H1 (cell line): Measurements from ENCODE around the gene AP1S1. TPM values are rescaled to one million over a fixed set of nuclear protein-coding genes. Genes with fewer than 3 reads are reported as not detected.

Source experiments
- CTCF ChIA-PET: fragments of 300-600 bp; sonication (Branson Sonifier 250); formaldehyde crosslinking; loops from one replicate; lab custom pipeline; 2021; ENCODE audit not compliant: partially characterized antibody; lab: Charles Lee
- POLR2A ChIA-PET: fragments of 300-600 bp; sonication (Branson Sonifier 250); formaldehyde crosslinking; loops from one replicate; lab custom pipeline; 2021; ENCODE audit warnings: inconsistent platforms; ENCODE audit not compliant: partially characterized antibody; lab: Charles Lee
- DNase-seq, 2 experiments: peaks; one replicate each; pipeline versions ENCODE4 v3.0.0 to v3.0.0-alpha.2; 2010 to 2022; ENCODE audit warnings: low spot score in 2 of 2, low read depth in 1 of 2, mixed read lengths in 1 of 2
- FAIRE-seq: peaks from 2 replicates; lab custom pipeline; 2011; peaks lifted over from hg19 to GRCh38; lab: Jason Lieb, UNC
- H2AFZ ChIP-seq: 2 replicates; pipeline ENCODE4 v1.8.1; 2012; ENCODE audit warnings: low read length, inconsistent platforms
- H2AK5ac ChIP-seq: 2 replicates; pipeline ENCODE4 v1.6.1; 2013; ENCODE audit warnings: low read depth, low read length
- H2BK120ac ChIP-seq: replicated peaks from 2 replicates; pipeline ENCODE3; 2013; ENCODE audit warnings: low read depth, low read length, inconsistent platforms
- H2BK12ac ChIP-seq: 2 replicates; pipeline ENCODE4 v1.6.1; 2013; ENCODE audit warnings: low read depth, low read length
- H2BK15ac ChIP-seq: 2 replicates; pipeline ENCODE4 v1.6.1; 2013; ENCODE audit warnings: low read length
- H2BK20ac ChIP-seq: 2 replicates; pipeline ENCODE4 v1.6.1; 2013; ENCODE audit warnings: low read length
- H2BK5ac ChIP-seq: 2 replicates; pipeline ENCODE4 v1.6.1; 2013; ENCODE audit warnings: low read depth, low read length
- H3K14ac ChIP-seq: 2 replicates; pipeline ENCODE4 v1.6.1; 2013; ENCODE audit warnings: inconsistent platforms; ENCODE audit not compliant: insufficient read length
- H3K18ac ChIP-seq: 2 replicates; pipeline ENCODE4 v1.6.1; 2013; ENCODE audit warnings: low read length; ENCODE audit errors: extremely low read depth
- H3K23ac ChIP-seq: 2 replicates; pipeline ENCODE4 v1.6.1; 2013; ENCODE audit warnings: inconsistent platforms; ENCODE audit not compliant: insufficient read length
- H3K23me2 ChIP-seq: 2 replicates; pipeline ENCODE4 v1.6.1; 2013; ENCODE audit warnings: low read depth, low read length
- H3K27ac ChIP-seq: 2 replicates; pipeline ENCODE4 v1.6.1; 2011; ENCODE audit warnings: low read depth, low read length, inconsistent platforms
- H3K27me3 ChIP-seq, 4 experiments: replicated peaks in 1 of 4; 1 replicate in 1 of 4; 2 replicates in 3 of 4; pipeline versions ENCODE4 v1.6.1 to v1.8.1; 2011 to 2013; ENCODE audit warnings: low read length in 3 of 4, mild to moderate bottlenecking in 3 of 4, inconsistent platforms in 2 of 4, mixed read lengths in 2 of 4, moderate library complexity in 1 of 4; ENCODE audit not compliant: control insufficient read depth in 3 of 4, insufficient read depth in 3 of 4; ENCODE audit errors: extremely low read depth in 1 of 4
- H3K36me3 ChIP-seq, 4 experiments: 2 replicates each; pipeline versions ENCODE4 v1.6.1 to v1.8.1; 2011 to 2013; ENCODE audit warnings: mild to moderate bottlenecking in 4 of 4, low read length in 3 of 4, moderate library complexity in 2 of 4, control low read depth in 1 of 4, inconsistent platforms in 1 of 4; ENCODE audit not compliant: insufficient read depth in 4 of 4, control insufficient read depth in 2 of 4
- H3K4ac ChIP-seq: replicated peaks from 2 replicates; pipeline ENCODE3; 2013; ENCODE audit warnings: low read length, low read depth, mixed read lengths, inconsistent platforms; ENCODE audit not compliant: insufficient read length
- H3K4me1 ChIP-seq, 4 experiments: replicated peaks in 1 of 4; 1 replicate in 1 of 4; 2 replicates in 3 of 4; pipeline versions ENCODE4 v1.6.1 to v1.8.1; 2011 to 2013; ENCODE audit warnings: low read length in 3 of 4, inconsistent platforms in 2 of 4, mixed read lengths in 1 of 4; ENCODE audit not compliant: insufficient read depth in 4 of 4, control insufficient read depth in 3 of 4
- H3K4me2 ChIP-seq, 2 experiments: 2 replicates each; pipeline versions ENCODE4 v1.6.1 to v1.8.1; 2011 to 2013; ENCODE audit warnings: low read depth in 2 of 2, low read length in 2 of 2, control low read depth in 1 of 2, inconsistent platforms in 1 of 2, mild to moderate bottlenecking in 1 of 2; ENCODE audit not compliant: insufficient read depth in 1 of 2
- H3K4me3 ChIP-seq, 4 experiments: fragments of 200-600, 300-600 bp in 1 of 4; sonication (generic), shearing (Covaris generic), sonication (Bioruptor Twin) in 1 of 4; 2 replicates each; pipeline versions ENCODE4 v1.5.1 to v1.8.1; 2011 to 2016; ENCODE audit warnings: low read length in 4 of 4, low read depth in 3 of 4, control low read depth in 2 of 4, inconsistent platforms in 2 of 4, mild to moderate bottlenecking in 2 of 4, mixed read lengths in 1 of 4, moderate library complexity in 1 of 4; ENCODE audit not compliant: insufficient read depth in 2 of 4; ENCODE audit errors: extremely low read depth in 1 of 4
- H3K56ac ChIP-seq: replicated peaks from 2 replicates; pipeline ENCODE3; 2013; ENCODE audit warnings: low read depth, mild to moderate bottlenecking, mixed read lengths, low read length, inconsistent platforms; ENCODE audit not compliant: insufficient read length
- H3K79me1 ChIP-seq: 2 replicates; pipeline ENCODE4 v1.6.1; 2013; ENCODE audit warnings: low read depth, low read length, control low read depth
- H3K79me2 ChIP-seq, 2 experiments: 2 replicates each; pipeline versions ENCODE4 v1.6.1 to v1.8.1; 2012 to 2013; ENCODE audit warnings: low read length in 2 of 2, mild to moderate bottlenecking in 2 of 2, inconsistent platforms in 1 of 2; ENCODE audit not compliant: insufficient read depth in 2 of 2, control insufficient read depth in 1 of 2
- H3K9ac ChIP-seq, 4 experiments: replicated peaks in 1 of 4; 1 replicate in 1 of 4; 2 replicates in 3 of 4; pipeline versions ENCODE4 v1.6.1 to v1.8.1; 2011 to 2013; ENCODE audit warnings: low read depth in 3 of 4, low read length in 3 of 4, control low read depth in 2 of 4, mild to moderate bottlenecking in 2 of 4, moderate library complexity in 2 of 4, inconsistent platforms in 1 of 4; ENCODE audit errors: extremely low read depth in 1 of 4
- H3K9me3 ChIP-seq, 2 experiments: 2 replicates each; pipeline versions ENCODE4 v1.6.1 to v1.8.1; 2012 to 2013; ENCODE audit warnings: mild to moderate bottlenecking in 2 of 2, moderate library complexity in 2 of 2, control low read depth in 1 of 2, inconsistent platforms in 1 of 2, low read depth in 1 of 2, low read length in 1 of 2, mixed read lengths in 1 of 2; ENCODE audit not compliant: insufficient read depth in 2 of 2
- H4K20me1 ChIP-seq, 2 experiments: replicated peaks in 1 of 2; 2 replicates each; pipeline versions ENCODE3 to v1.8.1; 2011 to 2013; ENCODE audit warnings: inconsistent platforms in 2 of 2, low read length in 2 of 2, mild to moderate bottlenecking in 1 of 2; ENCODE audit not compliant: insufficient read depth in 2 of 2, control insufficient read depth in 1 of 2
- H4K5ac ChIP-seq: 2 replicates; pipeline ENCODE4 v1.6.1; 2013; ENCODE audit warnings: low read length, low read depth, mixed read lengths, inconsistent platforms; ENCODE audit not compliant: insufficient read length
- H4K8ac ChIP-seq: 2 replicates; pipeline ENCODE4 v1.8.0; 2013; ENCODE audit warnings: mild to moderate bottlenecking, moderate library complexity, low read length, inconsistent platforms; ENCODE audit not compliant: insufficient read depth; ENCODE audit errors: extremely low read depth
- H4K91ac ChIP-seq: replicated peaks from 2 replicates; pipeline ENCODE3; 2013; ENCODE audit warnings: low read length, mixed read lengths, inconsistent platforms; ENCODE audit not compliant: insufficient read length
- CBX8 ChIP-seq: fragments of 300-800, 300-1000 bp; sonication (generic); IDR thresholded peaks from 2 replicates; pipeline ENCODE4 v1.7.1; 2016; ENCODE audit warnings: low read depth, low read length, borderline replicate concordance
- GTF2F1 ChIP-seq: IDR thresholded peaks from 2 replicates; pipeline ENCODE4 v1.6.1; 2012; ENCODE audit warnings: low read depth, low read length, improper control_type of control experiment, borderline replicate concordance
- HDAC2 ChIP-seq, 2 experiments: fragments of 300-600 bp in 1 of 2; sonication (generic) in 1 of 2; IDR thresholded peaks; 2 replicates each; pipeline ENCODE4 v1.6.1; 2011 to 2012; ENCODE audit warnings: low read depth in 2 of 2, low read length in 2 of 2, mild to moderate bottlenecking in 2 of 2, moderate library complexity in 2 of 2, borderline replicate concordance in 1 of 2, inconsistent platforms in 1 of 2
- HDAC6 ChIP-seq: IDR thresholded peaks from one replicate; pipeline ENCODE4 v1.7.1; 2012; ENCODE audit warnings: low read depth, mild to moderate bottlenecking, inconsistent platforms, low read length, moderate library complexity
- MAX ChIP-seq: IDR thresholded peaks from 2 replicates; pipeline ENCODE4 v1.6.1; 2012; ENCODE audit warnings: inconsistent platforms
- NANOG ChIP-seq: IDR thresholded peaks from 2 replicates; pipeline ENCODE4 v1.6.1; 2011; ENCODE audit warnings: low read length, low read depth, mild to moderate bottlenecking, inconsistent platforms; ENCODE audit not compliant: insufficient read depth, poor library complexity, severe bottlenecking
- NRF1 ChIP-seq: IDR thresholded peaks from 2 replicates; pipeline ENCODE4 v1.6.1; 2011; ENCODE audit warnings: mild to moderate bottlenecking, low read depth, low read length, improper control_type of control experiment
- POU5F1 ChIP-seq: IDR thresholded peaks from 2 replicates; pipeline ENCODE4 v1.6.1; 2011; ENCODE audit warnings: low read depth, mild to moderate bottlenecking, low read length, moderate library complexity
- RAD21 ChIP-seq, 2 experiments: IDR thresholded peaks in 1 of 2; conservative IDR thresholded peaks in 1 of 2; 2 replicates each; pipeline ENCODE4 v1.6.1; 2011; ENCODE audit warnings: low read depth in 2 of 2, low read length in 2 of 2, improper control_type of control experiment in 1 of 2, inconsistent platforms in 1 of 2, mild to moderate bottlenecking in 1 of 2, moderate library complexity in 1 of 2
- SP4 ChIP-seq: IDR thresholded peaks from 2 replicates; pipeline ENCODE4 v1.6.1; 2012; ENCODE audit warnings: low read length, inconsistent platforms
- SRF ChIP-seq: IDR thresholded peaks from 2 replicates; pipeline ENCODE4 v1.6.1; 2011; ENCODE audit warnings: mild to moderate bottlenecking, low read depth, low read length, moderate library complexity
- SUZ12 ChIP-seq: fragments of 200-600 bp; sonication (generic); IDR thresholded peaks from 2 replicates; pipeline ENCODE4 v1.6.1; 2012; ENCODE audit warnings: mild to moderate bottlenecking, inconsistent platforms, low read length, moderate library complexity, mixed read lengths
- TAF7 ChIP-seq: optimal IDR thresholded peaks from 2 replicates; pipeline ENCODE3; 2011; ENCODE audit warnings: low read depth, mild to moderate bottlenecking, inconsistent platforms, low read length, moderate library complexity, borderline replicate concordance
- TCF12 ChIP-seq: IDR thresholded peaks from 2 replicates; pipeline ENCODE4 v1.6.1; 2011; ENCODE audit warnings: low read depth, mild to moderate bottlenecking, low read length
- polyA plus RNA-seq, 7 experiments: library from polyadenylated mRNA; depleted of rRNA in 3 of 7; stranded (reverse) in 5 of 7; unstranded in 2 of 7; fragments of >200 nt in 5 of 7; fragments of 200-250 nt in 2 of 7; gene quantifications; 1 replicate in 5 of 7; 2 replicates in 1 of 7; 4 replicates in 1 of 7; pipeline versions ENCODE4 v1.2.1 to v1.2.3, GENCODE V29; 2011 to 2013; ENCODE audit warnings: missing spikeins in 2 of 7, mixed read lengths in 2 of 7
- total RNA-seq: library from RNA; stranded (reverse); fragmentation: NEBNext Ultra II Directional; extraction: Animal tissue kit (Norgen Biotek cat#: 25700); gene quantifications from 2 replicates; pipeline ENCODE4 v1.2.1, GENCODE V29; 2021

Gene AP1S1
- total and polyA plus RNA-seq, 2 of the 8 experiments (the other 6 are each of a cell fraction or from before 2014, with no cell fraction given) = 56.1 to 59.3 TPM

- no peak overlapping the region for H2BK120ac ChIP-seq
- ChIA-PET CTCF (interaction anchor here (1.1 to 7.6 kb wide), 5 partner anchors 9 to 121 kb away, joined by 3 to 115 read pairs (median 4); no protein-coding TSS in a partner anchor), POLR2A (interaction anchor here (1.2 to 1.8 kb wide), 3 partner anchors 10 to 76 kb away, joined by 3 to 10 read pairs (median 4); partner anchors contain the start of genes NAT16 and TRIM56)
- H2BK20ac ChIP-seq = peak overlapping the region; percentile 90; the same call in 1 of the 2 replicates
- H4K20me1 ChIP-seq = peaks cover 7% of the 10 kb centered on the region in 2 experiments
- H3K23ac ChIP-seq = no peak overlapping the region
- no peak overlapping the region; the same call in 1 of the 2 replicates for H2AK5ac ChIP-seq
- no peak overlapping the region for H2AFZ ChIP-seq
- DNase-seq = no peak
- no peak overlapping the region for H3K4ac ChIP-seq
- peaks cover 0 to 3% (median 1%) of the 10 kb centered on the region in 4 experiments; a peak in 3 of 8 replicates for H3K36me3 ChIP-seq
- H4K91ac ChIP-seq = no peak overlapping the region
- H3K18ac ChIP-seq = no peak overlapping the region
- peak overlapping the region; percentile 34 for H4K5ac ChIP-seq
- no peak for FAIRE-seq
- H3K27me3 ChIP-seq = peaks cover 3 to 29% (median 19%) of the 10 kb centered on the region in 4 experiments
- H3K9ac ChIP-seq = no peak overlapping the region
- no peak overlapping the region for H3K56ac ChIP-seq
- no peaks in the 10 kb centered on the region for H3K79me1 ChIP-seq
- no peaks in the 10 kb centered on the region for H3K79me2 ChIP-seq
- H3K4me3 ChIP-seq = no peak overlapping the region
- H3K27ac ChIP-seq = no peak overlapping the region
- H3K9me3 ChIP-seq = no peaks in the 10 kb centered on the region
- no peak overlapping the region for H2BK12ac ChIP-seq
- H2BK5ac ChIP-seq = no peak overlapping the region
- H3K4me2 ChIP-seq = peak overlapping the region; percentile 18 to 44; a peak in 2 of 4 replicates
- no peak overlapping the region for H2BK15ac ChIP-seq
- peaks cover 22% of the 10 kb centered on the region; the same call in 1 of the 2 replicates for H3K23me2 ChIP-seq
- H4K8ac ChIP-seq = no peak overlapping the region
- peaks cover 14 to 46% (median 33%) of the 10 kb centered on the region in 4 experiments for H3K4me1 ChIP-seq
- H3K14ac ChIP-seq = no peak overlapping the region
- no peak for TF ChIP-seq HDAC6
- TF ChIP-seq RAD21 (IDR thresholded peaks at IDR 0.05 in 1 of 2, conservative IDR thresholded peaks at IDR 0.05 in 1 of 2; ENCODE audit: low read depth in 2 of 2, low read length in 2 of 2) = no peak
- no peak for TF ChIP-seq SP4
- no peak for TF ChIP-seq HDAC2 (IDR thresholded peaks at IDR 0.05; ENCODE audit: borderline replicate concordance in 1 of 2, low read depth in 2 of 2, low read length in 2 of 2)
- TF ChIP-seq SUZ12 = no peak
- TF ChIP-seq POU5F1 = no peak
- TF ChIP-seq TAF7 = no peak
- no peak for TF ChIP-seq TCF12
- no peak for TF ChIP-seq NRF1
- no peak for TF ChIP-seq SRF
- no peak for TF ChIP-seq MAX
- no peak for TF ChIP-seq NANOG
- TF ChIP-seq GTF2F1 = no peak
- no peak for TF ChIP-seq CBX8
Observed at GRCh38 chr7:101160910-101161309, 6.6 kb downstream of the AP1S1 start.
